ENCODE data around the gene LRFN2. TPM values are rescaled to one million over a fixed set of nuclear protein-coding genes. Genes with fewer than 3 reads are reported as not detected.

Gene LRFN2
- polyA plus RNA-seq, 1 donor (not counting 4 experiments of a cell fraction or from before 2014, with no cell fraction given): not detected

GRCh38 chr6:40394381-40394780, 192.8 kb downstream of the LRFN2 start:
- Histone ChIP-seq H3K4me3 (ENCODE audit: control insufficient read depth in 2 of 3, extremely low read depth in 1 of 3, insufficient read depth in 2 of 3, low read depth in 1 of 3, low read length in 3 of 3) (no peak overlapping the region), H3K9ac (ENCODE audit: control insufficient read depth, extremely low read depth, insufficient read depth, low read length) (no peak overlapping the region), H3K9me1 (ENCODE audit: control insufficient read depth, extremely low read depth, insufficient read depth, low read length) (no peaks in the 10 kb centered on the region), H3K27me3 (ENCODE audit: control insufficient read depth, extremely low read depth, insufficient read depth, low read length) (no peaks in the 10 kb centered on the region), H3K27ac (ENCODE audit: control insufficient read depth, insufficient read depth, low read length) (no peak overlapping the region), H3K4me2 (ENCODE audit: control insufficient read depth, extremely low read depth, insufficient read depth, low read depth, low read length) (no peak overlapping the region), H3K79me2 (ENCODE audit: control insufficient read depth, insufficient read depth, low read length) (no peaks in the 10 kb centered on the region), H4K20me1 (ENCODE audit: control insufficient read depth, extremely low read depth, insufficient read depth, low read length) (no peaks in the 10 kb centered on the region), H3K9me3 (ENCODE audit: control insufficient read depth, low read depth, low read length) (no peaks in the 10 kb centered on the region), H3K36me3 (ENCODE audit: control insufficient read depth in 2 of 2, extremely low read depth in 1 of 2, insufficient read depth in 2 of 2, low read length in 2 of 2) (no peaks in the 10 kb centered on the region), H3K4me1 (ENCODE audit: control insufficient read depth, extremely low read depth, insufficient read depth, low read length) (peaks cover 10% of the 10 kb centered on the region), H2AFZ (ENCODE audit: control insufficient read depth, low read length) (no peak overlapping the region)
- FAIRE-seq (no peak), DNase-seq (ENCODE audit: low read depth, low spot score) (no peak)
- dilution Hi-C loops (cut with MboI; ENCODE audit: extremely low pct_ligation_motif_present, low sequenced_read_pairs): no loop called here
- TF ChIP-seq CTCF (optimal IDR thresholded peaks at IDR 0.05 in 1 of 3, IDR thresholded peaks at IDR 0.05 in 1 of 3, conservative IDR thresholded peaks at IDR 0.05 in 1 of 3; ENCODE audit: extremely low read depth in 1 of 3, insufficient read depth in 2 of 3, low read length in 3 of 3) (no peak), EZH2 (IDR thresholded peaks at IDR 0.05; ENCODE audit: low read length) (no peak)

- dilution Hi-C loops (cut with MboI; ENCODE audit: extremely low pct_ligation_motif_present, low sequenced_read_pairs): no loop called here
- no peak for DNase-seq (ENCODE audit: low read depth, low spot score)
These were observed 193.5 kb downstream of the LRFN2 start for GRCh38 chr6:40393641-40394040.

More at GRCh38 chr6:40393641-40394040, 193.5 kb downstream of the LRFN2 start:
- no peak for TF ChIP-seq EZH2 (IDR thresholded peaks at IDR 0.05; ENCODE audit: low read length)
- TF ChIP-seq CTCF (optimal IDR thresholded peaks at IDR 0.05 in 1 of 3, IDR thresholded peaks at IDR 0.05 in 1 of 3, conservative IDR thresholded peaks at IDR 0.05 in 1 of 3; ENCODE audit: extremely low read depth in 1 of 3, insufficient read depth in 2 of 3, low read length in 3 of 3): peak in 1 of 3 experiments; percentile 17
- H3K4me3 ChIP-seq (ENCODE audit: control insufficient read depth in 2 of 3, extremely low read depth in 1 of 3, insufficient read depth in 2 of 3, low read depth in 1 of 3, low read length in 3 of 3): no peak overlapping the region
- no peaks in the 10 kb centered on the region for H3K36me3 ChIP-seq (ENCODE audit: control insufficient read depth in 2 of 2, extremely low read depth in 1 of 2, insufficient read depth in 2 of 2, low read length in 2 of 2)
- no peak overlapping the region for H3K4me2 ChIP-seq (ENCODE audit: control insufficient read depth, extremely low read depth, insufficient read depth, low read depth, low read length)
- H3K9me3 ChIP-seq (ENCODE audit: control insufficient read depth, low read depth, low read length): no peaks in the 10 kb centered on the region
- H3K27me3 ChIP-seq (ENCODE audit: control insufficient read depth, extremely low read depth, insufficient read depth, low read length): no peaks in the 10 kb centered on the region
- H4K20me1 ChIP-seq (ENCODE audit: control insufficient read depth, extremely low read depth, insufficient read depth, low read length): no peaks in the 10 kb centered on the region
- H3K27ac ChIP-seq (ENCODE audit: control insufficient read depth, insufficient read depth, low read length): no peak overlapping the region
- no peak overlapping the region for H3K9ac ChIP-seq (ENCODE audit: control insufficient read depth, extremely low read depth, insufficient read depth, low read length)
- no peaks in the 10 kb centered on the region for H3K79me2 ChIP-seq (ENCODE audit: control insufficient read depth, insufficient read depth, low read length)
- peaks cover 10% of the 10 kb centered on the region for H3K4me1 ChIP-seq (ENCODE audit: control insufficient read depth, extremely low read depth, insufficient read depth, low read length)
- H2AFZ ChIP-seq (ENCODE audit: control insufficient read depth, low read length): no peak overlapping the region
- FAIRE-seq: no peak
- H3K9me1 ChIP-seq (ENCODE audit: control insufficient read depth, extremely low read depth, insufficient read depth, low read length): no peaks in the 10 kb centered on the region
